H9 (cell line): Measurements from ENCODE around the gene UQCR11. TPM values are rescaled to one million over a fixed set of nuclear protein-coding genes. Genes with fewer than 3 reads are reported as not detected.

Experiments
- DNase-seq: peaks from one replicate; pipeline ENCODE4 v3.0.0-alpha.2; 2017
- H2AFZ ChIP-seq: one replicate; pipeline ENCODE4 v1.6.1; 2013; ENCODE audit warnings: mild to moderate bottlenecking, low read length, control low read depth, moderate library complexity
- H2AK5ac ChIP-seq: 2 replicates; pipeline ENCODE4 v1.6.1; 2013; ENCODE audit warnings: low read length, control low read depth, mixed read lengths; ENCODE audit not compliant: insufficient read length
- H2BK120ac ChIP-seq: one replicate; pipeline ENCODE4 v1.6.1; 2013; ENCODE audit warnings: low read depth, mild to moderate bottlenecking, low read length, control low read depth, inconsistent platforms; ENCODE audit not compliant: poor library complexity, severe bottlenecking
- H2BK12ac ChIP-seq: 2 replicates; pipeline ENCODE4 v1.6.1; 2013; ENCODE audit warnings: low read length, control low read depth, mixed read lengths, low read depth; ENCODE audit not compliant: insufficient read length
- H2BK15ac ChIP-seq: 2 replicates; pipeline ENCODE4 v1.6.1; 2013; ENCODE audit warnings: low read depth, low read length, control low read depth
- H2BK20ac ChIP-seq: one replicate; pipeline ENCODE4 v1.6.1; 2013; ENCODE audit warnings: low read depth, mild to moderate bottlenecking, low read length, control low read depth, inconsistent platforms; ENCODE audit not compliant: poor library complexity, severe bottlenecking
- H2BK5ac ChIP-seq: 2 replicates; pipeline ENCODE4 v1.6.1; 2013; ENCODE audit warnings: low read length, control low read depth, mixed read lengths; ENCODE audit not compliant: insufficient read length
- H3K14ac ChIP-seq: 2 replicates; pipeline ENCODE4 v1.6.1; 2013; ENCODE audit warnings: low read length, control low read depth; ENCODE audit not compliant: insufficient read depth
- H3K18ac ChIP-seq: 2 replicates; pipeline ENCODE4 v1.6.1; 2013; ENCODE audit warnings: low read depth, mild to moderate bottlenecking, mixed read lengths, low read length, control low read depth; ENCODE audit not compliant: insufficient read length
- H3K23ac ChIP-seq: 2 replicates; pipeline ENCODE4 v1.6.1; 2013; ENCODE audit warnings: low read length, control low read depth, mixed read lengths, low read depth; ENCODE audit not compliant: insufficient read length
- H3K23me2 ChIP-seq: 2 replicates; pipeline ENCODE4 v1.6.1; 2013; ENCODE audit warnings: low read depth, mild to moderate bottlenecking, mixed read lengths, low read length, control low read depth; ENCODE audit not compliant: insufficient read length, poor library complexity, severe bottlenecking
- H3K27ac ChIP-seq: 2 replicates; pipeline ENCODE4 v1.5.1; 2013; ENCODE audit warnings: low read length, control low read depth, mixed read lengths, low read depth; ENCODE audit not compliant: insufficient read length
- H3K27me3 ChIP-seq: 2 replicates; pipeline ENCODE4 v1.6.1; 2013; ENCODE audit warnings: low read length, control low read depth, inconsistent platforms; ENCODE audit not compliant: insufficient read depth
- H3K4ac ChIP-seq: 2 replicates; pipeline ENCODE4 v1.6.1; 2013; ENCODE audit warnings: low read depth, mild to moderate bottlenecking, control low read depth, inconsistent platforms, low read length, moderate library complexity
- H3K4me1 ChIP-seq: 2 replicates; pipeline ENCODE4 v1.6.1; 2013; ENCODE audit warnings: low read length, control low read depth, inconsistent platforms; ENCODE audit not compliant: insufficient read depth
- H3K4me2 ChIP-seq: 2 replicates; pipeline ENCODE4 v1.6.1; 2013; ENCODE audit warnings: low read length, control low read depth, mixed read lengths; ENCODE audit not compliant: insufficient read length, insufficient read depth
- H3K56ac ChIP-seq: 2 replicates; pipeline ENCODE4 v1.6.1; 2013; ENCODE audit warnings: low read depth, mild to moderate bottlenecking, mixed read lengths, low read length, control low read depth; ENCODE audit not compliant: insufficient read length
- H3K79me1 ChIP-seq: 2 replicates; pipeline ENCODE4 v1.6.1; 2013; ENCODE audit warnings: low read depth, mild to moderate bottlenecking, moderate library complexity, low read length, control low read depth, inconsistent platforms; ENCODE audit not compliant: insufficient read depth, poor library complexity, severe bottlenecking
- H3K79me2 ChIP-seq: 2 replicates; pipeline ENCODE4 v1.6.1; 2013; ENCODE audit warnings: low read length, control low read depth, inconsistent platforms; ENCODE audit not compliant: insufficient read depth
- H3K9ac ChIP-seq: 2 replicates; pipeline ENCODE4 v1.6.1; 2013; ENCODE audit warnings: low read length, control low read depth, mixed read lengths; ENCODE audit not compliant: insufficient read length; ENCODE audit errors: extremely low read depth
- H3K9me3 ChIP-seq: one replicate; pipeline ENCODE4 v1.6.1; 2013; ENCODE audit warnings: low read depth, low read length, inconsistent platforms; ENCODE audit not compliant: control insufficient read depth
- H3T11ph ChIP-seq: one replicate; pipeline ENCODE4 v1.6.1; 2013; ENCODE audit warnings: mild to moderate bottlenecking, low read length, control low read depth, inconsistent platforms
- H4K20me1 ChIP-seq: one replicate; pipeline ENCODE4 v1.6.1; 2013; ENCODE audit not compliant: control insufficient read depth, insufficient read length, insufficient read depth
- H4K5ac ChIP-seq: 2 replicates; pipeline ENCODE4 v1.6.1; 2013; ENCODE audit warnings: low read depth, mild to moderate bottlenecking, mixed read lengths, low read length, control low read depth; ENCODE audit not compliant: insufficient read length
- H4K8ac ChIP-seq: replicated peaks from 2 replicates; pipeline ENCODE4 v1.6.1; 2013; ENCODE audit warnings: low read length, control low read depth, mixed read lengths, low read depth; ENCODE audit not compliant: insufficient read length
- H4K91ac ChIP-seq: 2 replicates; pipeline ENCODE4 v1.6.1; 2013; ENCODE audit warnings: low read depth, mild to moderate bottlenecking, moderate library complexity, mixed read lengths, low read length, control low read depth; ENCODE audit not compliant: insufficient read length
- H3K27ac Mint-ChIP-seq, 3 experiments: 2 replicates in 2 of 3; 3 replicates in 1 of 3; pipeline ENCODE4 v1.8.0; 2020 to 2021; ENCODE audit warnings: mixed read lengths in 3 of 3, mild to moderate bottlenecking in 1 of 3, moderate library complexity in 1 of 3
- H3K27me3 Mint-ChIP-seq: 2 replicates; pipeline ENCODE4 v1.8.0; 2021; ENCODE audit warnings: low read depth, mild to moderate bottlenecking, moderate library complexity, mixed read lengths
- H3K36me3 Mint-ChIP-seq, 3 experiments: 2 replicates in 2 of 3; 3 replicates in 1 of 3; pipeline ENCODE4 v1.8.0; 2020 to 2021; ENCODE audit warnings: low read depth in 3 of 3, mixed read lengths in 3 of 3; ENCODE audit not compliant: insufficient read depth in 1 of 3
- H3K4me1 Mint-ChIP-seq, 2 experiments: 2 replicates each; pipeline ENCODE4 v1.8.0; 2020; ENCODE audit warnings: mixed read lengths in 2 of 2
- H3K4me3 Mint-ChIP-seq, 2 experiments: 2 replicates in 1 of 2; 3 replicates in 1 of 2; pipeline ENCODE4 v1.8.0; 2020 to 2021; ENCODE audit warnings: mild to moderate bottlenecking in 2 of 2, mixed read lengths in 2 of 2, moderate library complexity in 1 of 2
- H3K9me3 Mint-ChIP-seq, 2 experiments: 2 replicates in 1 of 2; 3 replicates in 1 of 2; pipeline ENCODE4 v1.8.0; 2020; ENCODE audit warnings: mild to moderate bottlenecking in 2 of 2, mixed read lengths in 2 of 2, moderate library complexity in 1 of 2
- WGBS: extraction: QIAGEN DNeasy Blood & Tissue Kit; methylation state at CpG from one replicate; pipeline ENCODE4 v1.1.7; 2013; ENCODE audit warnings: missing lambda C conversion rate, low lambda C conversion rate, mixed read lengths; ENCODE audit not compliant: insufficient read length; ENCODE audit errors: extremely low coverage; 5-methylcytosine and 5-hydroxymethylcytosine counted together
- total RNA-seq: library from RNA; stranded (reverse); gene quantifications from 2 replicates; pipeline ENCODE4 v1.2.1, GENCODE V29; 2021
- TF ChIP-seq, protein P1 (sequence below): fragments of 200-600 bp; sonication (generic); conservative IDR thresholded peaks from 3 replicates; pipeline ENCODE4 v1.8.0; 2021; ENCODE audit warnings: antibody characterized with exemption, mild to moderate bottlenecking

UQCR11 gene
- total RNA-seq, 1 experiment from 2014 or later = 174 TPM

DNA sequence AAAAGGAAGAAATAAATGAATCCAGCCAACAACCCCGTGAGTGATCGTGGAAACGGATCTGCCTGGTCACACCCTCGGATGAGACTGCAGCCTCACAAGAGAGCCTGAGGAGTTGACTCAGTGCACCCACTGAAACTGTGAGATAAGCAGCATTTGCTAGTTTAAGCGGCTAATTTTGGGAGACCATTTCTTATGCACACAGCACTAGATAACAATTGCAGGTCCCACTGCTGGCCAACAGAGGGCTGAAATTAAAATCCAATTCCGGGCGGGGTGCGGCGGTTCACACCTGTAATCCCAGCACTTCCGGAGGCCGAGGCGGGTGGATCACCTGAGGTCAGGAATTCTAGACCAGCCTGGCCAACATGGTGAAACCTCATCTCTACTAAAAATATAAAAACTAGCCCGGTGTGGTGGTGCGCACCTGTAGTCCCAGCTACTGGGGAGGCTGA is 3.6 kb downstream of the UQCR11 start:
- Histone ChIP-seq H2BK120ac (no peak overlapping the region), H2BK5ac (no peak overlapping the region), H2BK12ac (no peak overlapping the region), H4K8ac (no peak overlapping the region), H3K4me1 (no peaks in the 10 kb centered on the region), H3T11ph (no peak overlapping the region), H3K18ac (no peak overlapping the region), H2AK5ac (no peak overlapping the region), H4K5ac (no peak overlapping the region), H4K20me1 (no peaks in the 10 kb centered on the region), H3K14ac (no peak overlapping the region), H3K79me2 (peaks cover 18% of the 10 kb centered on the region; the same call in 1 of the 2 replicates), H2BK20ac (no peak overlapping the region), H3K56ac (no peak overlapping the region), H3K27ac (no peak overlapping the region), H3K4me2 (no peak overlapping the region), H3K79me1 (peaks cover 4% of the 10 kb centered on the region), H3K4ac (no peak overlapping the region), H3K23ac (no peak overlapping the region), H2BK15ac (no peak overlapping the region), H2AFZ (no peak overlapping the region), H4K91ac (no peak overlapping the region), H3K9ac (no peak overlapping the region), H3K27me3 (no peaks in the 10 kb centered on the region), H3K9me3 (no peaks in the 10 kb centered on the region), H3K23me2 (peaks cover 9% of the 10 kb centered on the region)
- H3K4me1 Mint-ChIP-seq = peaks cover 11 to 15% of the 10 kb centered on the region in 2 experiments
- no peak for DNase-seq
- TF ChIP-seq, protein P1, sequence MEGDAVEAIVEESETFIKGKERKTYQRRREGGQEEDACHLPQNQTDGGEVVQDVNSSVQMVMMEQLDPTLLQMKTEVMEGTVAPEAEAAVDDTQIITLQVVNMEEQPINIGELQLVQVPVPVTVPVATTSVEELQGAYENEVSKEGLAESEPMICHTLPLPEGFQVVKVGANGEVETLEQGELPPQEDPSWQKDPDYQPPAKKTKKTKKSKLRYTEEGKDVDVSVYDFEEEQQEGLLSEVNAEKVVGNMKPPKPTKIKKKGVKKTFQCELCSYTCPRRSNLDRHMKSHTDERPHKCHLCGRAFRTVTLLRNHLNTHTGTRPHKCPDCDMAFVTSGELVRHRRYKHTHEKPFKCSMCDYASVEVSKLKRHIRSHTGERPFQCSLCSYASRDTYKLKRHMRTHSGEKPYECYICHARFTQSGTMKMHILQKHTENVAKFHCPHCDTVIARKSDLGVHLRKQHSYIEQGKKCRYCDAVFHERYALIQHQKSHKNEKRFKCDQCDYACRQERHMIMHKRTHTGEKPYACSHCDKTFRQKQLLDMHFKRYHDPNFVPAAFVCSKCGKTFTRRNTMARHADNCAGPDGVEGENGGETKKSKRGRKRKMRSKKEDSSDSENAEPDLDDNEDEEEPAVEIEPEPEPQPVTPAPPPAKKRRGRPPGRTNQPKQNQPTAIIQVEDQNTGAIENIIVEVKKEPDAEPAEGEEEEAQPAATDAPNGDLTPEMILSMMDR = peak; percentile 53
- H3K27ac Mint-ChIP-seq = peak overlapping the region in 2 of 3 experiments; percentile 49 to 87; a peak in 3 of 7 replicates
- no peaks in the 10 kb centered on the region; the same call in 1 of the 2 replicates for H3K27me3 Mint-ChIP-seq
- no peaks in the 10 kb centered on the region for H3K9me3 Mint-ChIP-seq
- WGBS = no CpG with 5 or more reads among the region's 14 CpGs
- peaks cover 15 to 34% (median 32%) of the 10 kb centered on the region in 3 experiments for H3K36me3 Mint-ChIP-seq
- H3K4me3 Mint-ChIP-seq = no peak overlapping the region; a peak in 1 of 5 replicates
